ENCODE data around the gene DLG2.

Gene DLG2

DNA sequence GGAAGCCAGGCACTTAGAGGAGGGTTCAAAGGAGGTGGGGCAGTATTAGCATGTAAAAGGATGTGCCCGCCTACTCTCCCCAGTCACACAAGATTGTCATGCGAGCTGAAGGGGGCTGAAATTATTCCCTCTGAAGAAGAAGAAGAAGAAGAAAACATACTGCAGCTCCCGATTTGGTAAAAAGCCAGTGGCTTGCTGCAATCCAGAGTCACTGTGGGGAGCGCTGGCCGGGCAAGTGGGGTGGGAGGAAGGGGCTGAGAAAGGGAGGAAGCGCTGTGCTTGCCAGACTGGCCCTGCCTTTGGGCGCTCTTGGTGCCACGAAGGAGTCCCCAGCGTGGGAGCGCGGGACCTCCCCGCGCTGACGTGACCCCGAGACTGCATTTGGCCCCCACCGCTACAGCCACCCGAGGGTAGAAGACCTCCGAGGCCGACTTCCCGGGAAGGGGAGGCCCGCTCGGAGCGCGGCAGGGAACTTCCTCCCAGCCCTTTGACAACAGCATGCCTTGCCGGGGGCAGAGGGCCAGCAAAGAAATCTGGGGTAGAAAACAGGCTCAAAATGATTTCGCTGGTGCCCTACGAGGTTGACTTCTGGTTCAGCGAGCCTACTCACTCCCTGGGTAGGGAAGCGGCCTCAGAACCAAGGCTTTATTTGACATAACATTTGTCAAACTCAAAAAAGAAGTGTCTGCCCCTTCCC is 906.3 kb downstream of the DLG2 start:
- peak; percentile 2 for DNase-seq

DNA sequence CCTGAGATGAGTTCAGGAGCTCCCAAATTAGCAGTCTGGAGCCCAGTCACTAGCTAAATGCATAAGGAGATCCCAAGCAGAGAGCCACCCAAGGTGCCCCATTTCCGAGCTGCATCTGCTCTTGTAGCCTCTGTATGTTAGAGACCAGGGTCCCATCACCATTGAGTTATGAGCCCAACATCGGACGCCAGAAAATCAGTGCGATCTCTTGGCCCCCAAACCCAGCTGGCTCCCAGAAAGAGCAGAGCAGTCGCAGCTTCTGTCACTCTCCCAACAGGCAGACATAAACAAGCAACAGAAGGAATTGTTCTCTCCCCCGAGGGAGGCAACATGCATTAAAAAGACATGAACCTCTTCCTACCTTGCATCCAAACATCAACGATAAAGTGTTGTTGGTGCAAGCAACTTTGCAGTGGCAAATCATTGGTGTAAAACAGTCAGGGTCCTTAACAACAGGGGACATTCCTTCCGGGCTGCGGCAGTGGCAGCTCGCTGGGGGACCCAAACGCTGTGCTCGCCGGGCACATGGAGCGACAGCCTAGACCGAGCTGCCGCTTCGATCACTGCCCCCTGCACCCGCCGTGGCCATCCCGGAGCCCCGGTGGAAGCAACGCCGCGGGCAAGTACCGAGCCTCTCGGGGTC is 907.1 kb downstream of the DLG2 start:
- no peak for DNase-seq

DNA sequence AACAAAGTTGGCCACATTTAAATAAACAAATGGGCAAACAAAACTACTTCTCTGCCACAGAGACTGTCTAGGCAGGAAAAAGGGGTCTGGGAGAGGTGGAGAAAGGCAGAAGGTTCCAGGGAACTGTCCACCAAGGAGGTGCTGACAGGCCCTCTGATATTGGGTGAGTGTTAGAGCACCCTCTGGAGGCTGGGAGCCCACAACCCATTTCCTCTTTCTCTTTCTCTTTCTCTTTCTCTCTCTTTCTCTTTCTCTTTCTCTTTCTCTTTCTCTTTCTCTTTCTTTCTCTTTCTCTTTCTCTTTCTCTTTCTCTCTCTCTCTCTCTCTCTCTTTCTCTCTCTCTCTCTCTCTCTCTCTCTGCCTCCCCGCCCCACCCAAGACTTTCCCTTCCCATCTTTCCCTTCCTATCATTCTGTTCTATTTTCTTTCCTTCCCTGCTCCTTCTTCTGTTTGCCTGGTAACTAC is 912.8 kb downstream of the DLG2 start:
- peak; percentile 14 for DNase-seq

DNA sequence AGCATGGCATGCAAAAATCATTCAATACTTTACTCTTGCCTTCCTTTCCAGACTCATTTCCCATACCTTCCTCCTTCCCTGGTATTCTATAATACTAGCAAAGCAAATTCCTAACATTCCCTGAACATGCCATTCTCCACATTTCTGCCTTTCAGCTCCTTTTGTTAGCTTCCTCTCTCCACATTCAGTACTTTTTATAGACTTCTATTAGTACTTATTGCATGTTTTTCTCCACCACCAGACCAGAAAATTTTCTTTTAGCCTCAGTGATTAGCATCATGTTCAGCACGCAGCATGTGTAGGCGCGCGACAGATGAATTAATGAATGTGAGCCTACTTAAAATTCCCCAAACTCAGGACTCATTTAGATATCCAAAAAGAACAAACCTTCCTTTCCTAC is 935.3 kb downstream of the DLG2 start:
- DNase-seq = no peak

DNA sequence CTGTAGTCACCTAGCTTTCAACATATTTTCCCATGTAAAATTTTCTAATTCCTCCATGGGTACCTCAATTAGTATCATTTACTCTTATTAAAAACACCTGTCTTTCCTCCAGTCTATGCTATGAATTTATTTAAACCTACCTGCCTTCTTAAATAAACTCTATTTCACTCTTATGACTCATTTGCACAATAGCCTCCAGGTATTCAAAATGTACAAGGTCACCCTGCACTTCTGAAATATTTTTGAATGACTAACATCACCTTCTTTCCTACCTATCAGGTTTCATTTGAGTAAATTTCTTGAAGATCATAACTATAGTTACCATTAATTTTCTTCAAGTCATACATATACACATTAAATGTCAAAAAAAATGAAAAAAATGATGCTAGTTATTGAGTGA is 939.7 kb downstream of the DLG2 start:
- DNase-seq = no peak

DNA sequence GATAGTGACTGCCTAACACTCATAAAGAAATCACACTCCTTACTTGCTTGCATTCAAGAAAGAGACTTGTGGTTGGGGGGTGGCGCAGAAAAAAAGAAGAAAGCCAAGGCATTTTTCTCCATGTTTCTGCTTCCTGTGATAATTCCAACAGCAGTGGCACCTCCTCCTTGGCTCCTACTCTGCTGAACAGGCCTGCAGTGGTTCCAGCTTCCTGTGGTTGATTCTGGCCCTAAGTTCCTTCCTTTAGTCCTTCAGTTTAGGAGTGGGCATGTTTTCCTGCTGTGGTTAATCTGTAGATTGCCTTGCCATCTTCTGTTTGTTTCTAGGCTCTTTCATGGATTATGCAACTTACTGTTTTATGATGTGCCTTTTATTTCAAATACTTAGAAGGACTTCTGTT is 940.4 kb downstream of the DLG2 start:
- DNase-seq = no peak

DNA sequence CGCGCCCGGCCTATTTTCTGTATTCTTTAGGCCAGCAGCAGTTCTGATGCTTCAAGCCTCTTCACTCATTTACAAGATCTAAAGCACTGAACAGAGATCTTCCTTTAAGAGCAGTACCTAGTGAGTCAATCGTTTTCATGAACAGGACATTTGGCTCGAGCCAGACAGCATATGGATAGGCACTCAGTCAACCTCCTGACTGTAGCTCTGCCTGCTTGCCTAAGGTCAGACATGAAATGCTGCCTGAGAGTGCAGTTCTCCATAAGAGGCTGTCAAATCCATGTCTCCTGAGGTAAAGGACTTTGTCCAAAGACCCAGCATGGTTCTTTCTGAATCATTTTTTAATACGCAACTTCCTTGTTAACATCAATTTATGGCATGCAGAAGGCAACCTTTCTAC is 941.2 kb downstream of the DLG2 start:
- DNase-seq = no peak

DNA sequence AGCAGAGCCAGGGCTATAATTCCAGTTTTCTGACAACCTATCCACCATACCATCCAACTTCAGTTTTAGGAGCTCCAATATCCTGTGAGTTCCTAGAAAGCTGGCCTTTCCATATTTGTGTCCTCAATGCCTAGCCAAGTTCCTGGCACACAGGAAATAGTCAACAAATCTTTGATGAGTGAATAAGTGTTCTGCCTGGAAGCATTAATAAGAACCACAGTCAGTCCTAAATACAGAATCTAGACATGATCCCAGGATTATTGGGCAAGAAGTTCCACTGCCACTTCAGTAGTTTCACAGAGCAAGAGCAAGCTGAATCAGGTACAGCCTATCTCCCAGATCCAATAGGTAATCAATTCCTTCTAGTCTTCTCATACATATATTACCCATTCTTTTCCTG is 942.0 kb downstream of the DLG2 start:
- no peak for DNase-seq

DNA sequence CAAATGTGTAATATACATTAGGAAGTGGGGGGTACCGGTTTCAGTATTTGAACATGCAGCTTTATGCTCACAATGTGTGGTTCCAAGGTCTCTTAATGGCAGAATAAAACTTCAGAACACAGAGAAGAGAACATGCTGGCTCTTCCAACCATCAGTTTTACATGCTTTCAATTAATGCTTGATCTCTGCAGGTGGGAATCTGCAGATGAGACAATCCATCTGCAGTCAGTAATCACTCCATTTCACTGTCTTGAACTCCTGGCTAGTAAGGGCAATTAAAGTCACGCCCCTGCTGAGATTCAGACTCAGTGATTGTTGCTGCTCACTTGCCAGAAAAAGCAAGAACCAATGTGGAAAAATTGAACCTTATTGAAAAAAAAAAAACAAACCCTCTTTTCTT is 945.7 kb downstream of the DLG2 start:
- no peak for DNase-seq

DNA sequence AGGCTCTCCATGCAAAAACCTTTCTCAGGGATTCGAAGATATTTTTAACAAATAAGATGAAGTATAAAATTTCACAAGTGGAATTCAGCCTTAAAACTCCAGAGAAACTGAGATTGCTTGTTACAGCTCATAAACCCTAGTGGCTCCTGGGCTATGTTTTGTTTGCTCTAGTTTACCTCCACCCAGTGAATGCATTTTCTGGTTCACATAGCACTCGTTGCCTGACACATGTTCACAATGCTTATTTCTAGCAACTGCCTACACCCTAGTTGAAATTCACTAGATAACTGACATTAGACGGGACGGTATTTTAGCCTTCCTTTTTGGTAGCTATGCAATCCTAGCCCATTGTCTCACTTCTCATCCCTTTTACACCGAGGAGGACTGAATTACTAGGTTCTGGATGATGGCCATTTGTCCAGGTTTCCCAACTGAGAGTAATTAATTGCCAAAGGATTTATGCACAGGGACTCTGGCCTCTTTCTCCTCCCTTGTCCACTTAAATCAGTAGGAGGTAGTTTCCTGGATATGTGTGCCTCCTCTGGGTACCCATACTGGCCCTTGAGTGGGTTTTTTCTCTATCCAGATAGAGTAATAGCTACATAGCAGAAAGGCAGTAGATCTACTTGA is 951.6 kb downstream of the DLG2 start:
- DNase-seq = no peak

DNA sequence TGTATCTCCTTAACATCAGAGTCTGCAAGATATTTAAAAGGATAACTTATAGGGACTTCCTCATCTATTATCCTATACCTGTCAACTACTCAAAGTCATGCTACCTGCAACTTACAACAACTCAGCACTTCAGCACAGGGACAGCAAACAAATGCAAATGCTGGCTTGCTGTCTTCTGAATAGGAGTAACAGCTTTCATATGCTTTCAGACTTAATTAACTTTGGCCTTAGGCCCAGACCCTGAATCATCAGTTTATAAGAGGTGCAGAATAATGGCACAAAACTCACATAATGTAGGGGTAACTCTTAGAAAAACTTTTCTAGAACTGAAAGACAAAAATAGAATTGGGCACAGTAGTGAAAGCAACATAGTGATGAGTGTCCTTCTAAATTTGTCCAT is 953.4 kb downstream of the DLG2 start:
- no peak for DNase-seq

DNA sequence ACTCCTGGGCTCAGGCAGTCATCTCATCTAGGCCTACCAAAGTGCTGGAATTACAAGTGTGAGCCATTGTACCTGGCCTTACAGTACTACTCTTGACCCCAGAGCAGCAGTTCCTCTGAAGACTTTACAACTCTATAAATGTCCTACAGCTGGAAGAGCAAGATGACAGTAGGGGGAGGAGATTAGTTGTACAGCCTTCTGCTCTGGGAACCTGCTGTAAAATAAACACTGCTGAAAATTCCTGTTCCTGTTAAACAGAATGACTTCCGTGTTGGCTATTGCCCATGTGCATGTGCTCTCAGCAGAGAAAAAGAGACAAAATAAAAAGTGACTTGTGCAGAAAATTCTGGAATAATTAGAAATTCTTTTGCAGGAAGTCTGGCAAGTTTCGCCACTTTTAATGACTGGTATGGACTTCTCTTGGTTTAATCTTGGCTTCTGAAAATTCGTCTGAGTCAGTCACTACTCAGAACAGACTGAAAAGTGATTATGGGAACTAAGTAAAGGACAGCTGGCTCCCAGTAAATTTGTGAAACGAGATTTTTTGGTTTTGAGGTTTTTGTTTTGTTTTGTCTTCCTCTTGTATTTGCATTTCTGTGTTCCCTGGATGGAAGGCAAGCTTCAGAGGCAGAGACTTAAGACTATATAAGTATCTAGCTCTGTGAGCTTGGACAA is 955.7 kb downstream of the DLG2 start:
- no peak for DNase-seq

DNA sequence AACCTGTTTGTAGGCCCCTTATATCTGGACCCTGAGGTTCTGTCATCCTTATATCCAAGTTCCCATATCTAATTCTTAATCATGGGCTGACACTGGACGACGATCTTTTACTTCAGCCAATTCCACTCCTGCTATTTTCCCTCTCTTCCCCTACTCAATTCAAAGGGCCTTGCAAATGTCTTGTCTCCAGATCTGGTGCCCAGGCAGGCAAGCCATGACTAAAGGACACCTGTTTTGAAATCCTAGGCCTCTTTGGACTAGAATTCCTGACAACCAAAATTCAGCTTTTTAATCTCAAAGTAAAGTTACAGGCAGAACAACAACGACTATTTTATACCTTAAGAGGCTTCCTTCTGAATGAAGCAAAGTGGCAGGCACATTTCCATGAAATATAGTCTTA is 963.4 kb downstream of the DLG2 start:
- no peak for DNase-seq

DNA sequence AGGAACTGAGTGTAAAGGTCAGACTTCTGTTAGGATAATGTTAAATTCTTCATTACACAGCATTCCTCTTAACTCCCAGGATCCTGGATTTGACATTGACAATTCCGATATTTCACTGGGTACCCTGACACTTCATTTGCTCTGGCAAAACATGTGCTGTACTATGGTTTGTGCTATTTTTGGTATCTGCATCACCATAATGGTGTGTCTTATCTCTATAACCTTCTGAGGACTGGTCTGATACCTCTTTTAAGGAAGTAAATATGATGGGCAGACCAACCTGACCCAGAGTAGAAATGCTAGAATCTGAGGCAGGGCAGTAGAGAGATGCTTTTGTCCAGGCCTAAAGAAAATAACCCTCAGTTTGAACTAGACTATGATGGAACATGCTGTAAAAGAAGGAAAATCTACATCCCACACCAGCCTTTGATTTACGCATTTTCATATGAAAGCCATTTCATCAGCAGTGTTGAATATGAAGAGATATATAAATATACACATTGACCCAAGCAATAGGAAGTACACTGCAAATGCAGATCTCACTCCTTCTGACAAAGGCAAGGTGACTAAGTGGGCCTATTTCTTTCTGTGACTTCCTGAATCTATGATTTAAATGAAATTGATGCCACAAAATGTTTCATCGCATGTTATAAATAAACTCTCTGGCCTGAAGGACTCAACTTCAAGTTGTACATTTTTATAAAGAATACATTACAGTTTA is 966.7 kb downstream of the DLG2 start:
- no peak for DNase-seq

DNA sequence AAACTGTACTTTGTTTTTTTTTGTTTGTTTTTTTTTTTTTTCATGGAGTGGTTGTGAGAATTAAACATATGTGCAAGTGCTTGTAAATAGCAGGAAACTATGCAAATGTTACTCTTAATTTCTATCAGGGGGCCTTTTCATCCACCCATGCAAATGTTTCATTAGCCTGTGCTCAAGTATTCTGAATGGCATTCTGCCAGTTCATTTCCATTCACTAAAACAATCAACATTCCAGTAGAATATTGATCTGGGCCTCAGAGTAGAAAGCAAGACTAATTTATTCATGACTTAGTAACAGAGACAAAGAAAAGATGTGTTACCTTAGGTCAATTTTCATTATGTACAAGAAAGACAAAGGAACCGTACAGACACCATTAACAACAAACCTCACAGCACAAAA is 971.4 kb downstream of the DLG2 start:
- DNase-seq = no peak

DNA sequence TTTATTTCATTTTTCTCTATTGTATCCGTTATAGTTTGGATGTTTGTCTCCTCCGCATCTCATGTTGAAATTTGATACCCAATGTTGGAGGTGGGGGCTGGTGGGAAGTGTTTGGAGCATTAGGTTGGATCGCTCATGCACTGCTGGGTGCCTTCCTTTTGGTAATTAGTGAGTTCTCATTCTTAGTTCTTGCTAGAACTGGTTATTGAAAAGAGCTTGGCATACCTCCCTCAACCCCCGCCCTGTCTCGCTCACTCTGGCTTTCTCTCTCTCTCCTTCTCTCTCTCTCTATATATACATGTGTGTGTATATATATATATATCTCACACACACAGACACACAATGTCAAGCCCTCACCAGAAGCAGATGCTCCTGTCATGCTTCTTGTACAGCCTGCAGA is 978.7 kb downstream of the DLG2 start:
- DNase-seq = no peak

DNA sequence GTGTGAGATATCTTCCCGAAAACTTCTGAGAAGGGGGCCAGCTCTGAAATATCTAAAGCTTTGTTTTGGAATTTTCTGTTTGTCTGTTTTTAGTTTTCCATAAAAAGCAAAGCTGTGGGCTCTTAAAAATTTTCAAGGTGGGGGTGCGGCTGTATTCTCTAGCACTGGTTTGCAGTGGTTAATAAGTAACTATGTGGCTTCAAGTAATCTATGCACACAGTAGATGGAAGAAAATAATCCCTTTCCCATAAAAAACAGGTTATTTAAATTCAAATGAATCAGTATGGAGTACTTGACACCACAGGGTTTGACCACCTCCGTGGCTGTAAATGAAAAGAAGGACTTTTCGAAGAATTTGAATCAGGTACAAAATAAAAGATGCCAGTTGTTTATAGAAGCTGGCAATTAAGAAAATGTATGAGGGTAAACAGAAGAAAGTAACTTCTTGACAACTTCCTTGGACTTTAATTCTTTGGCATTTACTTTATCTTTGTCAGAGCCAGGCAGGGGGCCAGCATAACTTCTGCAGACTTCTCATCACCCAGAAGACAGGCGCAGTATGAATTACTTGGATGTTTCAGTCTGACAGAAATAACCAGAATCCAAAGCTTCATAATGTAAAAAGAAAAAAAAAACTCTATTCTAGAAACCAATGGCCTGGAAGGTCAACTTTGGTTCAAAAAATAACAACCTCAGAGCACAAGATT is 981.0 kb downstream of the DLG2 start:
- no peak for DNase-seq

DNA sequence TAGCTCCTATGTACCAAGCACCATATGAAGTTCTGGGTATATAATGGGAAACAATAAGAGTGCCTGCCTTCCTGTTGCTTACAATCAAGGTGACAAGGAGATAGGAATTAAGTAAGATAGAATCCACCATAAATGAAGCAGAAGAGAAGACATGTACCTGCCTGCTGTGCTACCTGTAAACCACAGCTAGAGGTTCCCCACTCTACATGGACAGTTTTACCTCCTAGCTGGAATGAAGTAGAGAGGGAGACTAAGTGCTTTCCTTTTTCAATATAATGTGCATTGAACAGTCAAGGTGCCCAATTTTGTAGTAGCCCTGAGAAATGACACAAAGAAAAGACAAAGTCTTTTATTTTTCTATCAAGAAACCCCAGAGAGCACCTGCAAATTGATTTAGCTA is 984.6 kb downstream of the DLG2 start:
- no peak for DNase-seq

DNA sequence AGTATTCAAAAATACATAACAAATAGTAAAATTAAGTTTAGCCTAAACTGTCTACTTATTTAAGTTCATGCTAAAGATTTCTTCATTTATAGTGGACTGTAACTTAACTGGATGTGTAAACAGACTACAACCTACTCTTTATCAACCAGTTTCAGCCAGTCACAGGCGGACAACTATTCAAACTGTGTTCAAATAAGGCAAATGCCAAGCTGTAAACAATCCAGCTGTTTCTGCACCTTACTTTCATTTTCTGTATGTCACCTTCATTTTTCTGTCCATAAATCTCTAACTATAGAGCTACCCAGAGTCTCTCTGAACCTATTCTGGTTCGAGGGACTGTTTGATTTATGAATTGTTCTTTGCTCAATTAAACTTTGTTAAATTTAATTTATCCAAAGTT is 992.8 kb downstream of the DLG2 start:
- no peak for DNase-seq

DNA sequence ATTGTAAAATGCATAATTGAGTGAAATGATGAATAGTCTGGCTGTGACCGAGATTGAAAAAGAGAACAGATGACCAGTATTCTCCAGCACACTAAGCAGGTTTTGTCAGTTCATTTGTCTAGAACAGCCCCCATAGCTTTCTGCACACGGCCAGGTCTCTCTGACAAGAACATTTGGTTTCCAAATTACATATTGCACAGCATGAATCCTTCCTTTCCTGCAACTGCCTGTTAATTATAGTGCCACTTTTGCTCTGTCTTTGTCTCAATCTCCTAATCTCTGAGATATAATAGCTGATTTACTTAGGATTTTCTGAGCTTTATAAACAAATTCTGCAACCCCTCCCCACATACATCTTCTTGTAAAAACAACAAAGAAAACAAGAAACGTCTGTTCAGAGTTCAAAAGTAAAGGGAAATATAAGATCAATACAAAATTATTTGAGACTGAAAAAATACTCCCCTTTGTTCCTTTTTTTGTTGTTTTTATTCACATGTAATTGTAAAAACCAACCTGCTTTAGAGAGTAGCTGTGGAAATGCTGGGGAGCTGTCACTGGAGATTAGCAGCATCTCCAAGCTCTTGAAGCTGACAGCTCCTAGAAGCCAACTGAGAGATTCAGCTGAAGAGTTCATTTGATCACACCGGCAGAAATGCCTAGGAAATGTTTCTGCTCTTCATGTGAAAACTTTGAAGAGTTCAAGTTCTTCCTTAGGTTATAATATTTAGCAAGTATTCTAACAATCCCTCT is 998.1 kb downstream of the DLG2 start:
- DNase-seq = no peak

DNA sequence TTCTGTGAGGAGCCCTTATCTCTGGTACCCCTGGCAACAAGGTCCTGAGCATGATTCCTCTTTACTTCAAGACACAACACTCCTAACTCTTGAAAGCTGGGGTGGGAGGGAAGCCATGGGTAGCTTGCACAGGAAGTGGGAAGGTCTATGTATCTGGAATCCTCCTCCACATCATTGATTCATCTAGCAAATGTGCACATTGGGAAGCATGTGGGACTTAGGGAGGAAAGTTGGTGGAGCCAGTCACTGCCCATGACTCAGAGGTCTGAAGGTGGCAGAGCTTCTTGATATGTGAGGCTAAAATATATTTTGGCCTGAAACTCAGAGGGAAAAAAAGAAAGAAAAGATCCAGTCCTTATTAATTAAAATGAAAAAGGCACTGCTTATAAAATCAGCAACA is 1000.9 kb downstream of the DLG2 start:
- no peak for DNase-seq

DNA sequence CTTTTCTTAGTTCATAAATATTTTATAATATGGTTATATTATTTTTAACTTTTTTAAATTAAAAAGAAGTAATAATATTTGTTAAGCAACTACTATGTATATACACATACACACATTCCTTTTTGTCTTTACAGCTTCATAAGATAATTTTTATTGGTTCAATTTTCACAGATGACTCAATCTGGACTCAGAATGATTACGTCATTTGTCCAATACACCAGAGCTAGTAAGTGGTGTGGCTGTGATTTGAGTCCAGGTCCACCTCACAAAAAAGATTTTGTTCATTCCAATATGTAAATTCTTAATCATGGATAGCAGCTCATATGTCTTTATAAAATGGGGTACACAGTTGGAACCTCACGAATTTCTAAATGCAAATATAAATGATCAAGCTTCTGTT is 1014.5 kb downstream of the DLG2 start:
- no peak for DNase-seq
